ENCODE results near the gene MYADML2. TPM values are rescaled to one million over a fixed set of nuclear protein-coding genes. Genes with fewer than 3 reads are reported as not detected.

Gene MYADML2
- total and polyA plus RNA-seq, 2 of the 8 experiments (the other 6 are each of a cell fraction or from before 2014, with no cell fraction given), result 0.26 to 0.47 TPM

- TF ChIP-seq CHD7 (IDR thresholded peaks at IDR 0.05; ENCODE audit: insufficient replicate concordance, low read length) (no peak), POLR2A (IDR thresholded peaks at IDR 0.05; ENCODE audit: control extremely low read depth in 1 of 2, low read depth in 2 of 2, low read length in 2 of 2) (no peak), HDAC6 (IDR thresholded peaks at IDR 0.05; ENCODE audit: low read depth, low read length) (no peak), E2F6 (IDR thresholded peaks at IDR 0.05) (no peak), TEAD4 (IDR thresholded peaks at IDR 0.05; ENCODE audit: low read depth, low read length) (no peak), SIX5 (IDR thresholded peaks at IDR 0.05; ENCODE audit: low read depth, low read length) (no peak), SP1 (IDR thresholded peaks at IDR 0.05; ENCODE audit: low read depth, low read length) (no peak), ZNF274 (IDR thresholded peaks at IDR 0.05; ENCODE audit: borderline replicate concordance, extremely low read depth, low read length) (no peak), RFX5 (IDR thresholded peaks at IDR 0.05; ENCODE audit: borderline replicate concordance, low read depth, low read length) (no peak), YY1 (IDR thresholded peaks at IDR 0.05; ENCODE audit: low read depth, low read length) (no peak)
Observed at GRCh38 chr17:81913394-81914102, 33.5 kb downstream of the MYADML2 start (continued).
